ENCODE data around the gene NQO2.

- TF ChIP-seq CTCF (conservative IDR thresholded peaks at IDR 0.05 in 1 of 2, IDR thresholded peaks at IDR 0.05 in 1 of 2; ENCODE audit: low read depth in 1 of 2, low read length in 2 of 2) (no peak), EZH2 (IDR thresholded peaks at IDR 0.05; ENCODE audit: low read length, missing control alignments) (no peak)
Measured at GRCh38 chr6:2968600-2969135, 31.0 kb upstream of the NQO2 start.

Data from fibroblast of lung (primary cell).